HEK293 (cell line): ENCODE data around the gene RAB1B.

Experiments
- CTCF ChIA-PET: fragments of 350-600 bp; formaldehyde crosslinking; extraction: SDS; loops from one replicate; lab custom pipeline; 2021; ENCODE audit warnings: antibody characterized with exemption; lab: Yijun Ruan, JAX
- POLR2A ChIA-PET: fragments of 300-600 bp; formaldehyde crosslinking; extraction: SDS; loops from one replicate; lab custom pipeline; 2020; ENCODE audit warnings: antibody characterized with exemption, inconsistent platforms; lab: Yijun Ruan, JAX
- H3K27ac ChIP-seq: fragments of 200-500 bp; sonication (Bioruptor generic); 2 replicates; pipeline ENCODE4 v1.5.1; 2014; ENCODE audit warnings: low read depth, low read length, control low read depth, inconsistent platforms; ENCODE audit errors: extremely low read depth
- H3K36me3 ChIP-seq, 2 experiments: fragments of 200-500 bp in 1 of 2; sonication (Bioruptor generic) in 1 of 2; 1 replicate in 1 of 2; 2 replicates in 1 of 2; pipeline ENCODE4 v1.5.1; 2014 to 2017; ENCODE audit warnings: inconsistent platforms in 2 of 2, low read length in 2 of 2; ENCODE audit not compliant: control insufficient read depth in 2 of 2, insufficient read depth in 1 of 2
- H3K4me1 ChIP-seq: fragments of 200-500 bp; sonication (Bioruptor generic); 2 replicates; pipeline ENCODE4 v1.5.1; 2014; ENCODE audit warnings: mild to moderate bottlenecking, low read length, inconsistent platforms; ENCODE audit not compliant: control insufficient read depth, insufficient read depth
- H3K4me3 ChIP-seq: 2 replicates; pipeline ENCODE4 v1.5.1; 2011; ENCODE audit warnings: low read depth, mild to moderate bottlenecking, control low read depth, low read length, moderate library complexity
- H3K9me3 ChIP-seq: fragments of 200-500 bp; sonication (Bioruptor generic); 2 replicates; pipeline ENCODE4 v1.5.1; 2014; ENCODE audit warnings: low read depth, low read length, inconsistent platforms; ENCODE audit not compliant: control insufficient read depth, insufficient read depth
- ELK4 ChIP-seq: IDR thresholded peaks from 2 replicates; pipeline ENCODE4 v1.6.1; 2011; ENCODE audit warnings: mild to moderate bottlenecking, low read depth, low read length, borderline replicate concordance
- GLIS1 ChIP-seq: fragments of 450-650 bp; formaldehyde crosslinking; IDR thresholded peaks from 2 replicates; pipeline ENCODE4 v1.5.1; 2016; ENCODE audit warnings: missing biosample characterization, missing genetic modification characterization
- HOXC10 ChIP-seq: sonication (generic); formaldehyde crosslinking; IDR thresholded peaks from 2 replicates; pipeline ENCODE4 v1.8.1; 2023; ENCODE audit warnings: mild to moderate bottlenecking, missing genetic modification reagents
- SCRT2 ChIP-seq: fragments of 450-650 bp; formaldehyde crosslinking; IDR thresholded peaks from 2 replicates; pipeline ENCODE4 v1.5.1; 2016; ENCODE audit warnings: missing biosample characterization, missing genetic modification characterization
- ZBTB21 ChIP-seq: fragments of 450-650 bp; formaldehyde crosslinking; IDR thresholded peaks from 2 replicates; pipeline ENCODE4 v1.5.1; 2017; ENCODE audit warnings: missing biosample characterization, missing genetic modification characterization
- ZBTB26 ChIP-seq: fragments of 450-650 bp; formaldehyde crosslinking; optimal IDR thresholded peaks from 2 replicates; pipeline ENCODE3; 2016; ENCODE audit warnings: missing biosample characterization, mild to moderate bottlenecking, missing genetic modification characterization
- ZFP69B ChIP-seq: fragments of 450-650 bp; formaldehyde crosslinking; IDR thresholded peaks from 2 replicates; pipeline ENCODE4 v1.5.1; 2016; ENCODE audit warnings: missing biosample characterization, missing genetic modification characterization
- ZIC2 ChIP-seq: fragments of 450-650 bp; formaldehyde crosslinking; IDR thresholded peaks from 2 replicates; pipeline ENCODE4 v1.5.1; 2016; ENCODE audit warnings: missing biosample characterization, missing genetic modification characterization
- ZNF140 ChIP-seq: fragments of 450-650 bp; formaldehyde crosslinking; IDR thresholded peaks from 2 replicates; pipeline ENCODE4 v1.5.1; 2016; ENCODE audit warnings: missing biosample characterization, missing genetic modification characterization
- ZNF221 ChIP-seq: fragments of 450-650 bp; formaldehyde crosslinking; IDR thresholded peaks from 2 replicates; pipeline ENCODE4 v1.5.1; 2017; ENCODE audit warnings: missing biosample characterization, missing genetic modification characterization, borderline replicate concordance
- ZNF324 ChIP-seq: fragments of 450-650 bp; formaldehyde crosslinking; IDR thresholded peaks from 2 replicates; pipeline ENCODE4 v1.5.1; 2016; ENCODE audit warnings: missing biosample characterization, missing genetic modification characterization
- ZNF433 ChIP-seq: fragments of 450-650 bp; formaldehyde crosslinking; IDR thresholded peaks from 2 replicates; pipeline ENCODE4 v1.5.1; 2016; ENCODE audit warnings: missing biosample characterization, missing genetic modification characterization, low read depth
- ZNF501 ChIP-seq: fragments of 450-650 bp; formaldehyde crosslinking; IDR thresholded peaks from 2 replicates; pipeline ENCODE4 v1.5.1; 2016; ENCODE audit warnings: missing biosample characterization, missing genetic modification characterization
- ZNF571 ChIP-seq: fragments of 450-650 bp; formaldehyde crosslinking; IDR thresholded peaks from 2 replicates; pipeline ENCODE4 v1.5.0; 2017; ENCODE audit warnings: missing biosample characterization, missing genetic modification characterization
- ZNF600 ChIP-seq: fragments of 450-650 bp; formaldehyde crosslinking; IDR thresholded peaks from 2 replicates; pipeline ENCODE4 v1.5.1; 2016; ENCODE audit warnings: missing biosample characterization, missing genetic modification characterization
- ZNF654 ChIP-seq: fragments of 450-650 bp; formaldehyde crosslinking; IDR thresholded peaks from 2 replicates; pipeline ENCODE4 v1.5.1; 2016; ENCODE audit warnings: low read depth, missing biosample characterization, missing genetic modification characterization
- ZNF776 ChIP-seq: fragments of 450-650 bp; formaldehyde crosslinking; IDR thresholded peaks from 2 replicates; pipeline ENCODE4 v1.5.0; 2017; ENCODE audit warnings: missing biosample characterization, missing genetic modification characterization, borderline replicate concordance
- TF ChIP-seq, protein P1 (sequence below): fragments of 450-650 bp; formaldehyde crosslinking; IDR thresholded peaks from 2 replicates; pipeline ENCODE4 v1.5.1; 2017; ENCODE audit warnings: missing biosample characterization, missing genetic modification characterization
- TF ChIP-seq, protein P2 (sequence below): fragments of 450-650 bp; formaldehyde crosslinking; IDR thresholded peaks from 2 replicates; pipeline ENCODE4 v1.5.1; 2016; ENCODE audit warnings: missing biosample characterization, missing genetic modification characterization, low read depth
- TF ChIP-seq, protein P3 (sequence below): fragments of 450-650 bp; IDR thresholded peaks from 2 replicates; pipeline ENCODE4 v1.5.1; 2018; ENCODE audit warnings: missing biosample characterization, mild to moderate bottlenecking, missing genetic modification characterization

The RAB1B gene

GRCh38 chr11:66220566-66220935 lies 47.9 kb upstream of the RAB1B start:
- no peak overlapping the region for H3K27ac ChIP-seq
- peaks cover 0 to 66% of the 10 kb centered on the region in 2 experiments; a peak in 1 of 3 replicates for H3K36me3 ChIP-seq
- ChIA-PET POLR2A (no interaction called here), CTCF (interaction anchor here (0.6 to 1.3 kb wide), 5 partner anchors 14 to 1557 kb away, joined by 3 to 5 read pairs (median 3); no protein-coding TSS in a partner anchor)
- H3K4me3 ChIP-seq = no peak overlapping the region
- TF ChIP-seq ZNF600 (tag by site-specific recombination) (no peak), ZNF433 (no peak), ZBTB21 (tag by site-specific recombination) (no peak), ZNF571 (tag by site-specific recombination) (no peak), ZNF501 (tag by site-specific recombination) (no peak), ZNF776 (tag by site-specific recombination) (no peak), ZFP69B (no peak)
- TF ChIP-seq, protein P1, sequence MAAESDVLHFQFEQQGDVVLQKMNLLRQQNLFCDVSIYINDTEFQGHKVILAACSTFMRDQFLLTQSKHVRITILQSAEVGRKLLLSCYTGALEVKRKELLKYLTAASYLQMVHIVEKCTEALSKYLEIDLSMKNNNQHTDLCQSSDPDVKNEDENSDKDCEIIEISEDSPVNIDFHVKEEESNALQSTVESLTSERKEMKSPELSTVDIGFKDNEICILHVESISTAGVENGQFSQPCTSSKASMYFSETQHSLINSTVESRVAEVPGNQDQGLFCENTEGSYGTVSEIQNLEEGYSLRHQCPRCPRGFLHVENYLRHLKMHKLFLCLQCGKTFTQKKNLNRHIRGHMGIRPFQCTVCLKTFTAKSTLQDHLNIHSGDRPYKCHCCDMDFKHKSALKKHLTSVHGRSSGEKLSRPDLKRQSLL (tag by site-specific recombination) = no peak
- TF ChIP-seq, protein P2, sequence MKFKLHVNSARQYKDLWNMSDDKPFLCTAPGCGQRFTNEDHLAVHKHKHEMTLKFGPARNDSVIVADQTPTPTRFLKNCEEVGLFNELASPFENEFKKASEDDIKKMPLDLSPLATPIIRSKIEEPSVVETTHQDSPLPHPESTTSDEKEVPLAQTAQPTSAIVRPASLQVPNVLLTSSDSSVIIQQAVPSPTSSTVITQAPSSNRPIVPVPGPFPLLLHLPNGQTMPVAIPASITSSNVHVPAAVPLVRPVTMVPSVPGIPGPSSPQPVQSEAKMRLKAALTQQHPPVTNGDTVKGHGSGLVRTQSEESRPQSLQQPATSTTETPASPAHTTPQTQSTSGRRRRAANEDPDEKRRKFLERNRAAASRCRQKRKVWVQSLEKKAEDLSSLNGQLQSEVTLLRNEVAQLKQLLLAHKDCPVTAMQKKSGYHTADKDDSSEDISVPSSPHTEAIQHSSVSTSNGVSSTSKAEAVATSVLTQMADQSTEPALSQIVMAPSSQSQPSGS (tag by site-specific recombination) = no peak
- TF ChIP-seq, protein P3, sequence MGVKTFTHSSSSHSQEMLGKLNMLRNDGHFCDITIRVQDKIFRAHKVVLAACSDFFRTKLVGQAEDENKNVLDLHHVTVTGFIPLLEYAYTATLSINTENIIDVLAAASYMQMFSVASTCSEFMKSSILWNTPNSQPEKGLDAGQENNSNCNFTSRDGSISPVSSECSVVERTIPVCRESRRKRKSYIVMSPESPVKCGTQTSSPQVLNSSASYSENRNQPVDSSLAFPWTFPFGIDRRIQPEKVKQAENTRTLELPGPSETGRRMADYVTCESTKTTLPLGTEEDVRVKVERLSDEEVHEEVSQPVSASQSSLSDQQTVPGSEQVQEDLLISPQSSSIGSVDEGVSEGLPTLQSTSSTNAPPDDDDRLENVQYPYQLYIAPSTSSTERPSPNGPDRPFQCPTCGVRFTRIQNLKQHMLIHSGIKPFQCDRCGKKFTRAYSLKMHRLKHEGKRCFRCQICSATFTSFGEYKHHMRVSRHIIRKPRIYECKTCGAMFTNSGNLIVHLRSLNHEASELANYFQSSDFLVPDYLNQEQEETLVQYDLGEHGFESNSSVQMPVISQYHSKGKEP (tag by site-specific recombination) = no peak
- H3K4me1 ChIP-seq = no peaks in the 10 kb centered on the region
- no peaks in the 10 kb centered on the region for H3K9me3 ChIP-seq

DNA sequence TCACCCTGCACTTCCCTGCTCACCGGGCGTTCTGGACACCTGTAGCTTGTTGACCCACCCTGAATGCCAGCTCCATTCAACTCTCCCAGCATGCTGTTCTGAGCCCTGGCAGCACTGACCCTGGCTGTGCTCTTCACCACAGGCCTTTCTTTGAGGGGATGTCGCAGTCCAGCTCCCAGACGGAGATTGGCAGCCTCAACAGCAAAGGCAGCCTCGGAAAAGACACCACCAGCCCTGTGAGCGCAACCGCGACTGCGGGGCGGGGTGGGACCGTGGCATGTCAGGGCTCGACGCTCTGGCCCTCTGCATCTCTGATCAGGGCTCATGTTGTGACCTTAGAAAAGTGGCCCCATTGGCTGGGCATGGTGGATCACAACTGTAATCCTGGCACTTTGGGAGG lies 47.4 kb upstream of the RAB1B start:
- no peaks in the 10 kb centered on the region for H3K9me3 ChIP-seq
- peaks cover 0 to 64% of the 10 kb centered on the region in 2 experiments; a peak in 1 of 3 replicates for H3K36me3 ChIP-seq
- POLR2A ChIA-PET = interaction anchor here (1.8 kb wide), 1 partner anchor 68 kb away, joined by 6 read pairs; the partner anchor contains the start of gene YIF1A
- CTCF ChIA-PET = interaction anchor here (0.6 to 1.7 kb wide), 9 partner anchors 13 to 1556 kb away, joined by 3 to 14 read pairs (median 5); partner anchors contain the start of gene RAB1B
- H3K4me3 ChIP-seq = no peak overlapping the region
- no peaks in the 10 kb centered on the region for H3K4me1 ChIP-seq
- H3K27ac ChIP-seq = no peak overlapping the region
- TF ChIP-seq ZNF140 (tag by site-specific recombination) (no peak), HOXC10 (CRISPR knock-in tag) (no peak), SCRT2 (peak; percentile 34; the same call in 1 of the 2 replicates), ZIC2 (tag by site-specific recombination) (0 out of 2 replicates have a peak, but pooled peaks have one; percentile 39)

DNA sequence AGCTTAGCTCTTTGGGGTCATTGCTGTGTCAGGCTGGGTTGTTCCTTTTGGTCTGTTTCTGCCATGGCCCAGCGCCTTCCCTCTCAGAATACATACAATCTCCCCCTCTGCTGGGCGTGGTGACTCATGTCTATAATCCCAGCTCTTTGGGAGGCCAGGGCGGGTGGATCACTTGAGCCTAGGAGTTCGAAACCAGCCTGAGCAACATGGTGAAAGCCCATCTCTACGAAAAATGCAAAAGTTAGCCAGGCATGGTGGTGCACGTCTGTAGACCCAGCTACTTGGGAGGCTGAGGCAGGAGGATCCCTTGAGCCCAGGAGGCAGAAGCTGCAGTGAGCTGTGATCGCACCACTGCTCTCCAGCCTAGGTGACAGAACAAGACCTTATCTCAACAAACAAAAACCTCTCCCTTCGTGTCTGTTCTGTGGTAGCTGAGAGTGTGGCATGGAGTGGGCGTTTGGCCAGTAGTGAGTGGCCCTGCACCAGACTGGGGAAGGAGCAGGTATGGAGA lies 46.7 kb upstream of the RAB1B start:
- ChIA-PET POLR2A (interaction anchor here (0.6 to 1.8 kb wide), 3 partner anchors 42 to 232 kb away, joined by 3 to 6 read pairs (median 5); partner anchors contain the start of gene YIF1A), CTCF (interaction anchor here (0.6 to 2.2 kb wide), 35 partner anchors 8 to 264 kb away, joined by 3 to 15 read pairs (median 4); partner anchors contain the start of genes RAB1B and YIF1A)
- H3K4me1 ChIP-seq = no peaks in the 10 kb centered on the region
- H3K36me3 ChIP-seq = peaks cover 0 to 56% of the 10 kb centered on the region in 2 experiments; a peak in 1 of 3 replicates
- no peak overlapping the region for H3K27ac ChIP-seq
- TF ChIP-seq ZNF324 (tag by site-specific recombination) = no peak
- TF ChIP-seq GLIS1 = 0 out of 2 replicates have a peak, but pooled peaks have one; percentile 32
- peak; percentile 12; the same call in 1 of the 2 replicates for TF ChIP-seq ZNF654 (tag by site-specific recombination)
- no peak for TF ChIP-seq ZBTB26 (tag by site-specific recombination)
- no peak for TF ChIP-seq ZNF221 (tag by site-specific recombination)
- TF ChIP-seq ELK4 = no peak
- H3K9me3 ChIP-seq = no peaks in the 10 kb centered on the region
- H3K4me3 ChIP-seq = no peak overlapping the region
